Natural killer cell (primary cell): ENCODE measurements around the gene ABCA2. TPM values are rescaled to one million over a fixed set of nuclear protein-coding genes. Genes with fewer than 3 reads are reported as not detected.
A peak's percentile ranks its signal among the peaks of the same experiment; 100 is the strongest.

Experiments used
- ATAC-seq, 3 donors: fragments of 150-1000 bp in 2 of 3; fragments of 200-7000 bp in 1 of 3; cut with Tn5 transposase; 1 replicate in 1 of 3; 2 replicates in 2 of 3; pipeline ENCODE4 v1.10.0; 2021; ENCODE audit warnings: mild to moderate bottlenecking in 2 of 3, moderate library complexity in 2 of 3
- DNase-seq, 2 donors: peaks; one replicate each; pipeline versions ENCODE4 v3.0.0 to v3.0.0-alpha.2; 2013 to 2021; ENCODE audit warnings: mixed read lengths in 1 of 2
- H3K27ac ChIP-seq: one replicate; pipeline ENCODE4 v1.5.1; 2013; ENCODE audit warnings: mild to moderate bottlenecking, low read length
- H3K27me3 ChIP-seq: one replicate; pipeline ENCODE4 v1.6.1; 2013; ENCODE audit warnings: low read length; ENCODE audit not compliant: control insufficient read depth, insufficient read depth
- H3K36me3 ChIP-seq: one replicate; pipeline ENCODE4 v1.6.1; 2013; ENCODE audit warnings: low read length; ENCODE audit not compliant: control insufficient read depth, insufficient read depth
- H3K4me1 ChIP-seq: one replicate; pipeline ENCODE4 v1.6.1; 2013; ENCODE audit warnings: low read length; ENCODE audit not compliant: control insufficient read depth, insufficient read depth
- H3K4me3 ChIP-seq: one replicate; pipeline ENCODE4 v1.5.1; 2013; ENCODE audit warnings: low read length
- H3K9me3 ChIP-seq: one replicate; pipeline ENCODE4 v1.6.1; 2013; ENCODE audit warnings: low read length; ENCODE audit not compliant: control insufficient read depth, insufficient read depth
- H3K27ac Mint-ChIP-seq, 2 donors: one replicate each; pipeline ENCODE4 v1.8.0; 2022; ENCODE audit warnings: mild to moderate bottlenecking in 2 of 2, mixed read lengths in 2 of 2, moderate library complexity in 1 of 2
- H3K27me3 Mint-ChIP-seq, 2 donors: one replicate each; pipeline ENCODE4 v1.8.0; 2022; ENCODE audit warnings: low read depth in 2 of 2, mixed read lengths in 2 of 2
- H3K36me3 Mint-ChIP-seq: one replicate; pipeline ENCODE4 v1.8.0; 2022; ENCODE audit warnings: mixed read lengths
- H3K4me1 Mint-ChIP-seq, 2 donors: one replicate each; pipeline ENCODE4 v1.8.0; 2022; ENCODE audit warnings: mixed read lengths in 2 of 2
- H3K4me3 Mint-ChIP-seq: one replicate; pipeline ENCODE4 v1.8.0; 2022; ENCODE audit warnings: mild to moderate bottlenecking, moderate library complexity, mixed read lengths
- H3K9me3 Mint-ChIP-seq, 2 donors: one replicate each; pipeline ENCODE4 v1.8.0; 2022; ENCODE audit warnings: mixed read lengths in 2 of 2
- WGBS: methylation state at CpG from one replicate; pipeline ENCODE4 v1.1.7; 2013; ENCODE audit warnings: missing lambda C conversion rate; ENCODE audit not compliant: insufficient coverage; 5-methylcytosine and 5-hydroxymethylcytosine counted together
- intact Hi-C: fragments of 100-400 bp; cut with micrococcal nuclease; formaldehyde crosslinking; loops from one replicate; pipeline ENCODE4 v1.14.2; 2022
- total RNA-seq, 4 donors: library from RNA; stranded (reverse); fragments of 120-200 nt in 1 of 4; gene quantifications; one replicate each; pipeline versions ENCODE4 v1.2.3 to v1.2.4, GENCODE V29; 2013 to 2022
- TF ChIP-seq, protein P1 (sequence below): fragments of 200-600 bp; IDR thresholded peaks from one replicate; pipeline ENCODE4 v1.8.0; 2022; ENCODE audit warnings: antibody characterized with exemption

Gene ABCA2
- total RNA-seq, 3 donors from 2014 or later (not counting 1 experiment from before 2014, with no cell fraction given): 356 to 416 (median 357) TPM

DNA sequence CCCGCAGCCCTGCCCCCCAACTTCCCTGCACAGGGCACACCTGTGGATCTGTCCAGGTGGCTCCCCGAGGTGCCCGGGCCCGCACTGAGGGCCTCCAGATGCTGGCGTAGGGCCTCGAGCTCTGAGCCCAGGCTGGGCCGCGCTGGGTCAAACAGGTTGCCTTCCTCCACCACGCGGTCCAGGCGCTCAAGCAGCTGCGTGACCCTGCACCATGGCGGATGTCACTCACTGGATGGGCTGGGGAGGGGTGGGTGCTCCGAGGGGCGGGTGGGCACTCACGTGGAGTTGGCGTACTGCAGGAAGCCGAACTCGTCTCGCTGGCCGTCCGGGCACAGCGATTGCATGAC is 5.4 kb downstream of the ABCA2 start:
- Histone ChIP-seq H3K4me1 (peaks cover 40% of the 10 kb centered on the region), H3K27ac (no peak overlapping the region), H3K36me3 (peaks cover 30% of the 10 kb centered on the region), H3K27me3 (no peaks in the 10 kb centered on the region), H3K4me3 (no peak overlapping the region), H3K9me3 (no peaks in the 10 kb centered on the region)
- TF ChIP-seq, protein P1, sequence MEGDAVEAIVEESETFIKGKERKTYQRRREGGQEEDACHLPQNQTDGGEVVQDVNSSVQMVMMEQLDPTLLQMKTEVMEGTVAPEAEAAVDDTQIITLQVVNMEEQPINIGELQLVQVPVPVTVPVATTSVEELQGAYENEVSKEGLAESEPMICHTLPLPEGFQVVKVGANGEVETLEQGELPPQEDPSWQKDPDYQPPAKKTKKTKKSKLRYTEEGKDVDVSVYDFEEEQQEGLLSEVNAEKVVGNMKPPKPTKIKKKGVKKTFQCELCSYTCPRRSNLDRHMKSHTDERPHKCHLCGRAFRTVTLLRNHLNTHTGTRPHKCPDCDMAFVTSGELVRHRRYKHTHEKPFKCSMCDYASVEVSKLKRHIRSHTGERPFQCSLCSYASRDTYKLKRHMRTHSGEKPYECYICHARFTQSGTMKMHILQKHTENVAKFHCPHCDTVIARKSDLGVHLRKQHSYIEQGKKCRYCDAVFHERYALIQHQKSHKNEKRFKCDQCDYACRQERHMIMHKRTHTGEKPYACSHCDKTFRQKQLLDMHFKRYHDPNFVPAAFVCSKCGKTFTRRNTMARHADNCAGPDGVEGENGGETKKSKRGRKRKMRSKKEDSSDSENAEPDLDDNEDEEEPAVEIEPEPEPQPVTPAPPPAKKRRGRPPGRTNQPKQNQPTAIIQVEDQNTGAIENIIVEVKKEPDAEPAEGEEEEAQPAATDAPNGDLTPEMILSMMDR: no peak
- no peaks in the 10 kb centered on the region for H3K36me3 Mint-ChIP-seq
- 92% methylated on average over 23 of the region's 23 CpGs for WGBS
- ATAC-seq (no peak), DNase-seq (no peak)
- intact Hi-C loops: no loop called here
- no peaks in the 10 kb centered on the region for H3K9me3 Mint-ChIP-seq
- no peak overlapping the region for H3K27ac Mint-ChIP-seq
- H3K4me1 Mint-ChIP-seq: peaks cover 9 to 31% of the 10 kb centered on the region in 2 donors
- H3K27me3 Mint-ChIP-seq: no peaks in the 10 kb centered on the region
- no peak overlapping the region for H3K4me3 Mint-ChIP-seq

DNA sequence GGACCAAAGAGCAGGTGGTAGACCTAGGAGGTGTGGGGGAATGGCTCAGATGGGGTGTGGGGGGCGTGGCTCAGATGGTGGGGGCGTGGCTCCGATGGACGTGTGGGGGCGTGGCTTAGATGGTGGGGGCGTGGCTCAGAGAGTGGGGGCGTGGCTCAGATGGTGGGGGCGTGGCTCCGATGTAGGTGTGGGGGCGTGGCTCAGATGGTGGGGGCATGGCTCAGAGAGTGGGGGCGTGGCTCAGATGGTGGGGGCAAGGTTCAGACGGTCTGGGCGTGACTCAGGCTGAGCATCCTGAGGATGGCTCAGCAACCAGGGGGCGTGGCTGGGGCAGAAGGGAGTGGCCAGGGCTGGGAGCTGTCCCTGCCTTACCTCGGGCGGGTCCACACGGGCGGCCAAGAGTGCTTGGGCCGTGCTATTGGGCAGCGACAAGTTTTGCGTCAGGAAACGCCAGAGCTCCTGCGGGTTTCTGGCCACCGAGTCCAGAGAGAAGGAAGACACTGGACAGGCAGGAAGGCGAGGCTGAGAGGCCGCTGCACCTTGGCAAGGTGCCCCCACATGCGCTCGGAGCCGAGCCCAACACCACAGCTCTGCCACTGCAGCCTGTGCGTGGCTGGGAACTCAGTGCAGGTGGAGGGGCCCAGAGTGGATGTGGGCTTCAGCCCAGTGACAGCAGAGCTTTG is 5.9 kb downstream of the ABCA2 start:
- Histone ChIP-seq H3K9me3 (no peaks in the 10 kb centered on the region), H3K27ac (no peak overlapping the region), H3K4me1 (peaks cover 35% of the 10 kb centered on the region), H3K36me3 (peaks cover 35% of the 10 kb centered on the region), H3K27me3 (no peaks in the 10 kb centered on the region), H3K4me3 (no peak overlapping the region)
- H3K36me3 Mint-ChIP-seq: no peaks in the 10 kb centered on the region
- peak; percentile 49 to 85 for DNase-seq
- H3K4me3 Mint-ChIP-seq: no peak overlapping the region
- H3K9me3 Mint-ChIP-seq: no peaks in the 10 kb centered on the region
- peak overlapping the region in 1 of 2 donors; percentile 72 for H3K27ac Mint-ChIP-seq
- intact Hi-C loops: no loop called here
- peak; percentile 86 to 92 (median 91) for ATAC-seq
- 72% methylated on average over 30 of the region's 30 CpGs for WGBS
- TF ChIP-seq, protein P1: no peak
- no peaks in the 10 kb centered on the region for H3K27me3 Mint-ChIP-seq
- peaks cover 6 to 28% of the 10 kb centered on the region in 2 donors for H3K4me1 Mint-ChIP-seq

- WGBS: 95% methylated on average over 6 of the region's 6 CpGs
- no peaks in the 10 kb centered on the region for H3K9me3 ChIP-seq
- no peak overlapping the region for H3K27ac ChIP-seq
- Mint-ChIP-seq H3K27ac (peak overlapping the region in 1 of 2 donors; percentile 72), H3K9me3 (no peaks in the 10 kb centered on the region), H3K36me3 (no peaks in the 10 kb centered on the region), H3K4me1 (peaks cover under 1 to 22% of the 10 kb centered on the region in 2 donors), H3K4me3 (no peak overlapping the region), H3K27me3 (no peaks in the 10 kb centered on the region)
- no peak overlapping the region for H3K4me3 ChIP-seq
- H3K36me3 ChIP-seq: peaks cover 40% of the 10 kb centered on the region
- intact Hi-C loops: no loop called here
- TF ChIP-seq, protein P1: no peak
- ATAC-seq: no peak
- no peak for DNase-seq
- H3K4me1 ChIP-seq: peaks cover 29% of the 10 kb centered on the region
- H3K27me3 ChIP-seq: no peaks in the 10 kb centered on the region
Measured at GRCh38 chr9:137021568-137021978, 6.5 kb downstream of the ABCA2 start.
